B cell (primary cell): Measurements from ENCODE around the gene CELF2. TPM values are rescaled to one million over a fixed set of nuclear protein-coding genes. Genes with fewer than 3 reads are reported as not detected.

Source experiments
- ATAC-seq: fragments of 200-7000 bp; cut with Tn5 transposase; one replicate; pipeline ENCODE4 v1.10.0; 2021; ENCODE audit warnings: low read depth, mild to moderate bottlenecking, moderate number of reproducible peaks, moderate library complexity
- CTCF ChIA-PET: fragments of 350-600 bp; sonication (Branson Sonifier 250); formaldehyde crosslinking; loops from one replicate; lab custom pipeline; 2021; ENCODE audit warnings: antibody characterized with exemption, inconsistent platforms; lab: Charles Lee
- POLR2A ChIA-PET: fragments of 350-600 bp; sonication (Branson Sonifier 250); formaldehyde crosslinking; loops from one replicate; lab custom pipeline; 2021; ENCODE audit warnings: antibody characterized with exemption; lab: Charles Lee
- DNase-seq: peaks from one replicate; pipeline ENCODE4 v3.0.0; 2013
- H2AFZ ChIP-seq: 2 replicates; pipeline ENCODE4 v1.6.1; 2012; ENCODE audit warnings: mild to moderate bottlenecking, low read depth, low read length; ENCODE audit not compliant: insufficient read depth, poor library complexity, severe bottlenecking
- H3K27ac ChIP-seq, 2 donors: 1 replicate in 1 of 2; 2 replicates in 1 of 2; pipeline ENCODE4 v1.5.1; 2012 to 2013; ENCODE audit warnings: low read length in 2 of 2, mild to moderate bottlenecking in 2 of 2, moderate library complexity in 1 of 2
- H3K27me3 ChIP-seq, 4 experiments: fragments of 200-600 bp in 1 of 4; sonication (generic) in 1 of 4; replicated peaks in 1 of 4; 1 replicate in 2 of 4; 2 replicates in 2 of 4; pipeline versions ENCODE4 v1.6.1 to v1.7.0; 2013 to 2016; ENCODE audit warnings: low read length in 3 of 4, mild to moderate bottlenecking in 2 of 4, mixed read lengths in 1 of 4, moderate library complexity in 1 of 4; ENCODE audit not compliant: insufficient read depth in 4 of 4, control insufficient read depth in 3 of 4; ENCODE audit errors: control extremely low read depth in 1 of 4
- H3K36me3 ChIP-seq, 2 experiments: replicated peaks in 1 of 2; 1 replicate in 1 of 2; 2 replicates in 1 of 2; pipeline versions ENCODE4 v1.6.1 to v1.7.1; 2013; ENCODE audit warnings: low read length in 1 of 2; ENCODE audit not compliant: insufficient read depth in 2 of 2, control insufficient read depth in 1 of 2; ENCODE audit errors: control extremely low read depth in 1 of 2, extremely low read depth in 1 of 2
- H3K4me1 ChIP-seq, 2 donors: fragments of 200-600 bp in 1 of 2; sonication (generic) in 1 of 2; 1 replicate in 1 of 2; 2 replicates in 1 of 2; pipeline versions ENCODE4 v1.5.1 to v1.6.1; 2013 to 2017; ENCODE audit warnings: low read length in 2 of 2; ENCODE audit not compliant: control insufficient read depth in 2 of 2, insufficient read depth in 2 of 2
- H3K4me2 ChIP-seq: replicated peaks from 2 replicates; pipeline ENCODE3; 2012; ENCODE audit warnings: mild to moderate bottlenecking, low read depth, low read length; ENCODE audit not compliant: poor library complexity, severe bottlenecking
- H3K4me3 ChIP-seq, 5 experiments: fragments of 200-600 bp in 1 of 5; sonication (generic) in 1 of 5; 1 replicate in 3 of 5; 2 replicates in 2 of 5; pipeline versions ENCODE4 v1.5.1 to v1.7.0; 2011 to 2016; ENCODE audit warnings: low read length in 4 of 5, mild to moderate bottlenecking in 4 of 5, low read depth in 2 of 5, control low read depth in 1 of 5, moderate library complexity in 1 of 5; ENCODE audit not compliant: insufficient read depth in 1 of 5; ENCODE audit errors: control extremely low read depth in 1 of 5, extremely low read depth in 1 of 5
- H3K79me2 ChIP-seq: fragments of 200-600 bp; sonication (generic); one replicate; pipeline ENCODE4 v1.6.0; 2016; ENCODE audit warnings: low read length; ENCODE audit not compliant: control insufficient read depth, insufficient read depth
- H3K9ac ChIP-seq: fragments of 200-600 bp; sonication (generic); 2 replicates; pipeline ENCODE4 v1.6.1; 2017; ENCODE audit warnings: mild to moderate bottlenecking, low read length, moderate library complexity
- H3K9me3 ChIP-seq, 3 donors: one replicate each; pipeline versions ENCODE4 v1.6.1 to v1.7.1; 2013; ENCODE audit warnings: low read length in 2 of 3; ENCODE audit not compliant: control insufficient read depth in 2 of 3, insufficient read depth in 1 of 3; ENCODE audit errors: control extremely low read depth in 1 of 3
- H4K20me1 ChIP-seq: 2 replicates; pipeline ENCODE4 v1.6.0; 2012; ENCODE audit warnings: mild to moderate bottlenecking, low read length; ENCODE audit not compliant: insufficient read depth, control insufficient read depth, poor library complexity, severe bottlenecking
- H3K27ac Mint-ChIP-seq: one replicate; pipeline ENCODE4 v1.8.0; 2021; ENCODE audit warnings: mixed read lengths
- H3K27me3 Mint-ChIP-seq: one replicate; pipeline ENCODE4 v1.8.0; 2021; ENCODE audit warnings: mixed read lengths
- H3K4me1 Mint-ChIP-seq: one replicate; pipeline ENCODE4 v1.8.0; 2021; ENCODE audit warnings: mixed read lengths
- H3K4me3 Mint-ChIP-seq: one replicate; pipeline ENCODE4 v1.8.0; 2021; ENCODE audit warnings: mixed read lengths
- H3K9me3 Mint-ChIP-seq: one replicate; pipeline ENCODE4 v1.8.0; 2022; ENCODE audit warnings: mixed read lengths; ENCODE audit not compliant: insufficient read depth
- CTCF ChIP-seq: fragments of 200-600 bp; IDR thresholded peaks from one replicate; pipeline ENCODE4 v1.8.0; 2022; ENCODE audit warnings: antibody characterized with exemption, mild to moderate bottlenecking
- EZH2 ChIP-seq: IDR thresholded peaks from 2 replicates; pipeline ENCODE4 v1.6.1; 2012; ENCODE audit warnings: borderline replicate concordance, low read depth, mild to moderate bottlenecking, moderate library complexity, low read length; ENCODE audit not compliant: insufficient read depth, poor library complexity, severe bottlenecking
- WGBS: methylation state at CpG from one replicate; pipeline ENCODE4 v1.1.5; 2013; ENCODE audit warnings: missing lambda C conversion rate; ENCODE audit not compliant: insufficient coverage; 5-methylcytosine and 5-hydroxymethylcytosine counted together
- intact Hi-C: fragments of 100-400 bp; cut with micrococcal nuclease; formaldehyde crosslinking; loops from one replicate; pipeline ENCODE4 v1.10.0; 2022
- polyA plus RNA-seq: library from polyadenylated mRNA; depleted of rRNA; stranded (reverse); fragments of >200 nt; gene quantifications from 2 replicates; pipeline ENCODE4 v1.2.3, GENCODE V29; 2012
- total RNA-seq, 2 donors: library from RNA; stranded (reverse); fragments of 120-200 nt in 1 of 2; gene quantifications; 1 replicate in 1 of 2; 2 replicates in 1 of 2; pipeline versions ENCODE4 v1.2.3 to v1.2.4, GENCODE V29; 2013 to 2022

CELF2 gene
- total and polyA plus RNA-seq, 2 donors (not counting 1 experiment from before 2014, with no cell fraction given), result 59.5 to 112 TPM

DNA sequence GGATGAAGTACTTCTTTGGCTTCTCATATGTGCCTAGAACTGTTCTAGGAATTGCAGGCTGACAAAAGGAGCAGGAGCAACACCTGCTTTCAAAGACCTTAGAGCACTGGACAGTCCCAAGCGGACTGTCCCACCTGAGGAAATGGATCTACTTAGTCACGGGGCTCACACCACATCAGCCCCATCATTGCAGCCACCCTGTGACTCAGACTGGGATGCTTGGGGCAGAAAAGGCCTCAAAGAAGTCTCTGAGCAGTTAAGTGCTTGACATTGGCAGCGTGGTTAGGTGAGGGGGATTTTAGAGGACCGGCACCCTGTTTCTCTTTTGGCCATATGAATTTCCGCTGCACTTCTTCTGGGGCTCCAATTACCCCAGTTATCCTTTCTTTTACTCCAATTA lies 337.2 kb downstream of the CELF2 start:
- intact Hi-C loops, result no loop called here
- Mint-ChIP-seq H3K9me3 (no peaks in the 10 kb centered on the region), H3K4me3 (no peak overlapping the region), H3K27me3 (peaks cover 6% of the 10 kb centered on the region), H3K27ac (no peak overlapping the region), H3K4me1 (no peaks in the 10 kb centered on the region)
- DNase-seq (no peak), ATAC-seq (no peak)
- H2AFZ ChIP-seq, result no peak overlapping the region
- ChIA-PET CTCF (no interaction called here), POLR2A (no interaction called here)
- no peaks in the 10 kb centered on the region for H3K79me2 ChIP-seq
- H3K9ac ChIP-seq, result no peak overlapping the region
- WGBS, result 80% methylated on average over 1 of the region's 5 CpGs
- no peak for TF ChIP-seq CTCF
- no peak for TF ChIP-seq EZH2
- H3K4me3 ChIP-seq, result no peak overlapping the region
- H3K4me1 ChIP-seq, result no peaks in the 10 kb centered on the region
- H3K27ac ChIP-seq, result no peak overlapping the region
- no peaks in the 10 kb centered on the region for H4K20me1 ChIP-seq
- H3K9me3 ChIP-seq, result peaks cover 0 to 6% (median 0%) of the 10 kb centered on the region in 3 donors
- peaks cover 0 to 6% (median 0%) of the 10 kb centered on the region in 4 experiments for H3K27me3 ChIP-seq
- H3K4me2 ChIP-seq, result no peak overlapping the region
- H3K36me3 ChIP-seq, result no peaks in the 10 kb centered on the region

- 100% methylated on average over 2 of the region's 7 CpGs for WGBS
- intact Hi-C loops, result no loop called here
- DNase-seq (no peak), ATAC-seq (no peak)
- no peaks in the 10 kb centered on the region for H3K36me3 ChIP-seq
- no peaks in the 10 kb centered on the region for H3K4me1 ChIP-seq
- ChIA-PET POLR2A (no interaction called here), CTCF (no interaction called here)
- no peak for TF ChIP-seq CTCF
- no peak for TF ChIP-seq EZH2
- peaks cover 0 to 6% (median 0%) of the 10 kb centered on the region in 3 donors for H3K9me3 ChIP-seq
- peaks cover 0 to 6% (median 0%) of the 10 kb centered on the region in 4 experiments for H3K27me3 ChIP-seq
- no peaks in the 10 kb centered on the region for H3K79me2 ChIP-seq
- Mint-ChIP-seq H3K4me1 (no peaks in the 10 kb centered on the region), H3K27ac (no peak overlapping the region), H3K27me3 (peaks cover 6% of the 10 kb centered on the region), H3K9me3 (no peaks in the 10 kb centered on the region), H3K4me3 (no peak overlapping the region)
- no peak overlapping the region for H2AFZ ChIP-seq
- H3K9ac ChIP-seq, result no peak overlapping the region
- H4K20me1 ChIP-seq, result no peaks in the 10 kb centered on the region
- H3K27ac ChIP-seq, result no peak overlapping the region
- no peak overlapping the region for H3K4me3 ChIP-seq
- no peak overlapping the region for H3K4me2 ChIP-seq
Measured at GRCh38 chr10:11355592-11355991, 337.9 kb downstream of the CELF2 start.
